DOHH2 (cell line): ENCODE data around the gene RP9.

ENCODE experiments used
- H3F3A ChIP-seq: fragments of 200-600 bp; sonication (generic), shearing (Covaris generic); 2 replicates; pipeline ENCODE4 v1.6.0; 2016; ENCODE audit warnings: antibody characterized with exemption, mild to moderate bottlenecking; ENCODE audit not compliant: control insufficient read depth, insufficient read depth
- H3K27ac ChIP-seq: fragments of 200-600 bp; sonication (generic); 2 replicates; pipeline ENCODE4 v1.5.1; 2014; ENCODE audit warnings: low read depth, mild to moderate bottlenecking, low read length, moderate library complexity
- H3K27me3 ChIP-seq: fragments of 200-600 bp; sonication (generic); 2 replicates; pipeline ENCODE4 v1.6.1; 2014; ENCODE audit warnings: mild to moderate bottlenecking, low read length, mixed read lengths; ENCODE audit not compliant: control insufficient read depth
- H3K36me3 ChIP-seq: fragments of 200-600 bp; sonication (generic); 2 replicates; pipeline ENCODE4 v1.6.1; 2014; ENCODE audit warnings: mild to moderate bottlenecking, low read length, moderate library complexity, mixed read lengths; ENCODE audit not compliant: control insufficient read depth
- H3K4me1 ChIP-seq: fragments of 200-600 bp; sonication (generic); 2 replicates; pipeline ENCODE4 v1.6.1; 2014; ENCODE audit warnings: mild to moderate bottlenecking, low read length, mixed read lengths; ENCODE audit not compliant: control insufficient read depth
- H3K4me2 ChIP-seq: fragments of 200-600 bp; sonication (generic); 2 replicates; pipeline ENCODE4 v1.6.0; 2014; ENCODE audit warnings: mild to moderate bottlenecking, low read length, moderate library complexity
- H3K4me3 ChIP-seq: fragments of 200-600 bp; sonication (generic); 2 replicates; pipeline ENCODE4 v1.5.1; 2014; ENCODE audit warnings: mild to moderate bottlenecking, low read length, mixed read lengths
- H3K79me2 ChIP-seq: fragments of 200-600 bp; sonication (generic); 2 replicates; pipeline ENCODE4 v1.6.1; 2014; ENCODE audit warnings: mild to moderate bottlenecking, low read length, mixed read lengths; ENCODE audit not compliant: control insufficient read depth
- H3K9me2 ChIP-seq: fragments of 200-600 bp; sonication (generic); replicated peaks from 2 replicates; pipeline ENCODE4 v1.6.1; 2014; ENCODE audit warnings: mild to moderate bottlenecking, low read length, mixed read lengths; ENCODE audit not compliant: control insufficient read depth
- H3K9me3 ChIP-seq: fragments of 200-600 bp; sonication (generic); 2 replicates; pipeline ENCODE4 v1.6.1; 2014; ENCODE audit warnings: antibody characterized with exemption, low read length, mixed read lengths; ENCODE audit not compliant: control insufficient read depth, insufficient read depth
- H4K20me1 ChIP-seq: fragments of 200-600 bp; sonication (generic); 2 replicates; pipeline ENCODE4 v1.6.0; 2014; ENCODE audit warnings: low read depth, mild to moderate bottlenecking, antibody characterized with exemption, low read length, moderate library complexity; ENCODE audit not compliant: control insufficient read depth, insufficient read depth
- CTCF ChIP-seq: fragments of 200-600 bp; sonication (generic); IDR thresholded peaks from one replicate; pipeline ENCODE4 v1.5.1; 2014; ENCODE audit warnings: antibody characterized with exemption, mild to moderate bottlenecking, low read depth, low read length; ENCODE audit not compliant: poor library complexity, severe bottlenecking
- EZH2phosphoT487 ChIP-seq: fragments of 200-600 bp; sonication (generic); IDR thresholded peaks from 2 replicates; pipeline ENCODE4 v1.6.1; 2017; ENCODE audit warnings: borderline replicate concordance, mild to moderate bottlenecking, antibody characterized with exemption, low read length, moderate library complexity, mixed read lengths

Gene RP9

GRCh38 chr7:33109005-33109757 lies at the start of gene RP9:
TSS of gene RP9 (minus strand) at chr7:33109404. CDS start at chr7:33109372, 32 bp downstream.
- H3K9me3 ChIP-seq, result no peaks in the 10 kb centered on the region
- peak within 1 kb of the TSS; percentile 10 for H3K27ac ChIP-seq
- peak within 1 kb of the TSS; percentile 77 for H3K4me3 ChIP-seq
- H3K27me3 ChIP-seq, result peaks cover 22% of the 10 kb centered on the region
- peaks cover 48% of the 10 kb centered on the region for H3K79me2 ChIP-seq
- peaks cover 20% of the 10 kb centered on the region for H4K20me1 ChIP-seq
- H3K36me3 ChIP-seq, result no peaks in the 10 kb centered on the region; the same call in 1 of the 2 replicates
- peaks cover 26% of the 10 kb centered on the region for H3K4me1 ChIP-seq
- H3K9me2 ChIP-seq, result no peaks in the 10 kb centered on the region
- TF ChIP-seq CTCF, result peak; percentile 71
- TF ChIP-seq EZH2phosphoT487, result no peak
- H3K4me2 ChIP-seq, result peak within 1 kb of the TSS; percentile 77
- peaks cover 9% of the 10 kb centered on the region; the same call in 1 of the 2 replicates for H3F3A ChIP-seq

GRCh38 chr7:33157781-33158180 lies 48.6 kb upstream of the RP9 start:
- H3K36me3 ChIP-seq, result no peaks in the 10 kb centered on the region
- TF ChIP-seq CTCF (no peak), EZH2phosphoT487 (no peak)
- no peak overlapping the region for H3K4me3 ChIP-seq
- no peaks in the 10 kb centered on the region for H3K79me2 ChIP-seq
- no peak overlapping the region for H3K27ac ChIP-seq
- H3K9me3 ChIP-seq, result no peaks in the 10 kb centered on the region
- H3K27me3 ChIP-seq, result no peaks in the 10 kb centered on the region
- H3K9me2 ChIP-seq, result no peaks in the 10 kb centered on the region
- no peak overlapping the region for H3K4me2 ChIP-seq
- no peaks in the 10 kb centered on the region for H4K20me1 ChIP-seq
- no peaks in the 10 kb centered on the region for H3K4me1 ChIP-seq
- no peaks in the 10 kb centered on the region for H3F3A ChIP-seq

GRCh38 chr7:33157311-33157710 lies 48.1 kb upstream of the RP9 start:
- Histone ChIP-seq H3K27ac (no peak overlapping the region), H3K9me3 (no peaks in the 10 kb centered on the region), H4K20me1 (no peaks in the 10 kb centered on the region), H3K36me3 (no peaks in the 10 kb centered on the region), H3K4me1 (no peaks in the 10 kb centered on the region), H3K4me3 (no peak overlapping the region), H3K9me2 (no peaks in the 10 kb centered on the region), H3F3A (no peaks in the 10 kb centered on the region), H3K4me2 (no peak overlapping the region), H3K27me3 (no peaks in the 10 kb centered on the region), H3K79me2 (no peaks in the 10 kb centered on the region)
- TF ChIP-seq CTCF (no peak), EZH2phosphoT487 (no peak)
